DMS153 treated with DMSO at 0.1 percent for 48 hours (cell line): Measurements from ENCODE around the gene SMPD4.
"Not testable (repeated sequence)": the region's sequence is repeated elsewhere in the genome, so short reads cannot be mapped to it uniquely, and the experiment has no call there.

Experiments used
- DNase-seq: peaks from one replicate; lab custom pipeline; 2025; ENCODE audit not compliant: unreplicated experiment; lab: John Stamatoyannopoulos, UW

The SMPD4 gene, protein sequence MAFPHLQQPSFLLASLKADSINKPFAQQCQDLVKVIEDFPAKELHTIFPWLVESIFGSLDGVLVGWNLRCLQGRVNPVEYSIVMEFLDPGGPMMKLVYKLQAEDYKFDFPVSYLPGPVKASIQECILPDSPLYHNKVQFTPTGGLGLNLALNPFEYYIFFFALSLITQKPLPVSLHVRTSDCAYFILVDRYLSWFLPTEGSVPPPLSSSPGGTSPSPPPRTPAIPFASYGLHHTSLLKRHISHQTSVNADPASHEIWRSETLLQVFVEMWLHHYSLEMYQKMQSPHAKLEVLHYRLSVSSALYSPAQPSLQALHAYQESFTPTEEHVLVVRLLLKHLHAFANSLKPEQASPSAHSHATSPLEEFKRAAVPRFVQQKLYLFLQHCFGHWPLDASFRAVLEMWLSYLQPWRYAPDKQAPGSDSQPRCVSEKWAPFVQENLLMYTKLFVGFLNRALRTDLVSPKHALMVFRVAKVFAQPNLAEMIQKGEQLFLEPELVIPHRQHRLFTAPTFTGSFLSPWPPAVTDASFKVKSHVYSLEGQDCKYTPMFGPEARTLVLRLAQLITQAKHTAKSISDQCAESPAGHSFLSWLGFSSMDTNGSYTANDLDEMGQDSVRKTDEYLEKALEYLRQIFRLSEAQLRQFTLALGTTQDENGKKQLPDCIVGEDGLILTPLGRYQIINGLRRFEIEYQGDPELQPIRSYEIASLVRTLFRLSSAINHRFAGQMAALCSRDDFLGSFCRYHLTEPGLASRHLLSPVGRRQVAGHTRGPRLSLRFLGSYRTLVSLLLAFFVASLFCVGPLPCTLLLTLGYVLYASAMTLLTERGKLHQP

DNA sequence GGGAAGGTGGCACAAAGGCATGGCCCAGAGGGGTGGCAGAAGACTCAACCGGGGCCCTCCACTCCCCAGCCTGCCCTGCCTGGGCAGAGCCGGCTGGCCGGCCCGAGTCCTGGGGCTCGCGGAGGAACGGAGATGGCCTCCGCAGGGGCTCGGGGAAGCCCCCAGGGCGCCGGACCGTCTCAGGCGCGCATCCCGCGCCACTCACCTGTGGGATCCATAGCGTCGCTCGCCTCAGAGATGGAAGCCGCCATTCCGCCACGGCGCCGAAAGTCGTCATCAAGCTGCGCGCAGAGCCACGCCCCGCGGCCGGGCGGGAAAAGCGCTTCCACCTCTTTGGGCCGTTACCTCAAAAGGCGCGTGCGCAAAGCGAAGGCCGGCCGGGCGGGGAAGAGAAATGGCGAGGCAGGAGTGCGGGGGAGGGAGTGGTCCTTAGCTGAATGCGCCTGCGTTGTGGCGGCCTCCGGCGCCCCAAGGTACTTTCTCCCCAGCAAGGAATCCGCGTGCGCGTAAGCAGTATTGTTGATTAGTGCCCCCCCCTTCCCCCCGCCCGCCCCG lies at the start of gene SMPD4:
SMPD4 (minus strand) TSS at position 278 of the 555 bp plus-strand sequence. CDS start 5,010 bp downstream, outside the sequence.
- peak; percentile 87 for DNase-seq

DNA sequence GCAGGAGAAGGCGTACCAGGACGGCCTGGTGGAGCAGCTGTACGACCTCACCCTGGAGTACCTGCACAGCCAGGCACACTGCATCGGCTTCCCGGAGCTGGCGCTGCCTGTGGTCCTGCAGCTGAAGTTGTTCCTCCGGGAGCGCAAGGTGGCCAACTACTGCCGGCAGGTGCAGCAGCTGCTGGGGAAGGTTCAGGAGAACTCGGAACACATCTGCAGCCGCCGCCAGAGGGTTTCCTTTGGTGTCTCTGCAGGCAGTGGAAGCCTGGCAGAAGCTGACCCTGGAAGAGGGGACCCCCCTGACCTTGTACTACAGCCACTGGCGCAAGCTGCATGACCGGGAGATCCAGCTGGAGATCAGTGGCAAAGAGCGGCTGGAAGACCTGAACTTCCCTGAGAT lies 49.5 kb upstream of the SMPD4 start:
- not testable (repeated sequence) for DNase-seq

DNA sequence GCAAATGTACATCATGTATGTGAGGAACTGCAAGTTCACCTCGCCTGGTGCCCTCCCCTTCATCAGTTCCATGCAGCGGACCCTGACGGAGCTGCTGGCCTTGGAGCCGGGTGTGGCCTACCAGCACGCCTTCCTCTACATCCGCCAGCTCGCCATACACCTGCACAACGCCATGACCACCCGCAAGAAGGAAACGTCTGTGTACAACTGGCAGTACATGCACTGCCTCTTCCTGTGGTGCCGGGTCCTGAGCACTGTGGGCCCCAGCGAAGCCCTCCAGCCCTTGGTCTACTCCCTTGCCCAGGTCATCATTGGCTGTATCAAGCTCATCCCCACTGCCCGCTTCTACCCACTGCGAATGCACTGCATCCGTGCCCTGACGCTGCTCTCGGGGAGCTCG lies 49.0 kb upstream of the SMPD4 start:
- DNase-seq: not testable (repeated sequence)

DNA sequence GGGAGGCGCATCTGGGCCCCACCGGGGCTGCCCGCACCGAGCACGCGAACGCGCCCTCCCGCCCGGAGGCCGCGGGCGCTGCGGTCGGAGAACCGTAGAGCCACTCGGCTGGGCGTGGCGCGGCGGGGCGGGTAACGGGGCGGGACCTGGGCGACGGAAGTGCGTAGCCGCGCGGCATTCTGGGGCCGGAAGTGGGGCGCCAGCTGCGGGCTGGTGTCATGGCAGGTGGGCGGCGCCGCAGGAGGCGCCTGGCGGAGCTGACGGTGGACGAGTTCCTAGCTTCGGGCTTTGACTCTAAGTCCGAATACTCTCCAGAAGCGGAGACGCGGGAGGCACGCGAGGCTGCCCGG lies 47.7 kb upstream of the SMPD4 start:
- not testable (repeated sequence) for DNase-seq

DNA sequence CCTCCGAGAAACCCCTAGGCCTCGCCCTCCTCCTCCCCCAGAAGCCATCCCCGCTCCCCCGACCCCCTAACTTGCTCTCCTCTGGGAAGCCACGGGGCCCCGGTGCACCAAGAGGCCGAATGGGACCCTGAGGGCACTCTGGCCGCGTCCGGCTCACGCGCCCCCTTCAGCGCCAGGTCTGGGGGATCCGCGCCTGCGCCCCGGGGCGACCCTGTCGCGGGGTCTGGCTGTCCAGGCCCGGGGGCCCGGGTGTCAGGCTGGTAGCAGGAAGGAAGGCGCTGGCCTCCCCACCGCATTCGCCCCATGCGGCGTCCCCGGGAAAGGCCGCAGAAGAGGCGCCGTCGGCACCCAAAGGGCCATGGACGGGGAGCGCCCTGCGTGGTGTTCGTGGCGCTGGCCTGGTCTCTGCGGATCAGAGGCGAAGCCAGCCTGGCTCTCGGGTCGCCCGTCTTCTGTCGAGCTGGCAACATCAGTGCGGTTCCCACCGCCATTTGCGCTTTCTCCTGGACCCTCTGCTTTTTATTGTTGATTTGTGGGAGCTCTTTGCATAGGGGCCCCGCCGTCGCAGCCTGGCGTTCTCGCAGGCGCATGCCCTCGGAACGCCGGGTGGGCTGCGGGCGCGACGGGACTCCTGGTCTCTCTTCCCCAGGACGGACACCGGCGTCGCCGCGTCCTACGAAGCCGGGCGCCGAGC lies 47.2 kb upstream of the SMPD4 start:
- not testable (repeated sequence) for DNase-seq

DNA sequence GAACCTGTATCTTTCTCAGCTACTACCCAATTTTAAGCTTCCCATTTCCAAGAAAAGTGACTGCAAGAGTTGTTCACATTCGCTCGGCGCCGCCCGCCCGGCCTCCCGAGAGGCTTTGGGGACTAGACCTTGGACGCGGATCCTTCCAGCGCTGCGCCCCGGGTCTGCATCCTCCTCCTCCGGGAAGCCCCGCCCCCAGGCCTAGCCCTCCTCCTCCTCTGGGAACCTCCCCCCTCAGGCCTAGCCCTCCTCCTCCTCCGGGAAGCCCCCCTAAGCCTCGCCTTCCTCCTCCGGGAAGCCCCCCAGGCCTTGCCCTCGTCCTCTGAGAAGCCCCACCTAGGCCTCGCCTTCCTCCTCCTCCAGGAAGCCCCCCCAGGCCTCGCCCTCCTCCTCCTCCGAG lies 46.6 kb upstream of the SMPD4 start:
- not testable (repeated sequence) for DNase-seq

DNA sequence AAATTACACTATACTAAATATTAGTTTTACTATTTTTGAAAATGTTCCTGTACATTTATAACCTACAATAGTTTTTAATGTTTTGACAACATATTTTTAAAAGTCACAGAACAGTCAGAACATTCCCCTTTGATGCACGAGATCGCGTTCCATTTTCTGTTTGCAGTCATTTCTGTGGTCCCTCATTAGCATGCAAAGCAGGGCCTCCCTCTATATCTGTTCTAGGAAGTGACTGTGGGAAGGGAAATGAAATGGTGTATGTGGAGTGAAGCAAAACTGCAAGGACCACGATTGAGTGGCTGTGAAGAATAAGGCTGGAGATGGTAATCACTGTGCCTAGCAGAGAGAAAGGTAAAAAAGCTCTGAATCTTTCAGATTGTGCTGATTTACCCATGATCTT lies 41.1 kb upstream of the SMPD4 start:
- not testable (repeated sequence) for DNase-seq

DNA sequence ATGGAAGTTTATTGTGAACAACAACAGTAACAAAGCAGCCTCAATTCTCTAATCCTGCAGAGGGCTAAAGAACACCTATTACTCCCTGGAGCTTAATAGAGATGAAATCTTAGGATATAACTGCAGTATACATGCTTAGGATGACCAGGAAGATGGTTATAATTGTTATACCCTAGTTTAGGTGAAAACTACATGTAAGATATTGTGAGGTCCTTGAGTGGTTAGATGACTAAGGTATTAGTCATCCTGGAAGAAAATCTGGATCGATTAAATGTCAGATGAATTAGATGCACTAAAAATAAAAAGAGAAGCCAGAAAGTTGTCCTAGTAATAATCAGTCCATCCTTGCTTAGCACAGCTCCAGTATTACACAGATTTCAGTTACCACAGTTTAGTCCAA lies 39.1 kb upstream of the SMPD4 start:
- DNase-seq: not testable (repeated sequence)

DNA sequence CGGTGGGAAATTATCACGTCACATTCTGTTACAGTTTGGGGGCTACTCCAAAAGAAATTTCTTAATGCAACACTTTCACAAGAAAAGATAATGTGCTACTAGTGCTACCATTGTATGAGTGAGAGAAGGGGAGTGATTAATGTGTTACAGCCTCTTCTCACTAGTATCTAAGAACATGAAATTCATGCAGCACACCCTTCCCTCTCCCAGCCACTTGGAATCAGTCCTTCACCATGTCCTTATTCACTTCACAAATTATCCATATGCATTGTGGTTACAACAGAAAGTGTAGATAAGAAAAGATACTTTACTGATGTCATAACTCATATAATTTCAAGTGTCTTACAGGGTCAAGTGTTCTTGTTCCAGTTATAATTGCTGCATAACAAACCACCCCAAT lies 37.7 kb upstream of the SMPD4 start:
- DNase-seq: not testable (repeated sequence)

DNA sequence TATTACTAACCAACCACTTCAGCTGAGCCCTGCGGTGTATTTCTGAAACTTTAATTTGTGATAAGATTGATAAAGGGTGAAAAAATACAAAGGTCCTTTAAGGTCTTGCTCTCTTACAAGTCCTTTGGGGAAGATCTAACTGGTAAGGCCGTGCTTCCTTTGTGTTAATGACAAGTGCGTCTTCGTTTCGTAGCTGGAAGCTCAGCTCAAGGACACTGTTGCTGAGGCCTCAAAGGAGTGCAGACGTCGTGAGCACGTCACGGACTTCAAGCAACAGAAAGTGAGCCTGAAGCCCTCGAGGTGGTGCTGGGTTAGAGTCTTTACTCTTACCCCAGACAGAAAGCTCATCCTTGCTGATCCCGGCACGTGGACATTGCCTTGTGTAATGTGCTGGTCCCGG lies 25.6 kb upstream of the SMPD4 start:
- not testable (repeated sequence) for DNase-seq

DNA sequence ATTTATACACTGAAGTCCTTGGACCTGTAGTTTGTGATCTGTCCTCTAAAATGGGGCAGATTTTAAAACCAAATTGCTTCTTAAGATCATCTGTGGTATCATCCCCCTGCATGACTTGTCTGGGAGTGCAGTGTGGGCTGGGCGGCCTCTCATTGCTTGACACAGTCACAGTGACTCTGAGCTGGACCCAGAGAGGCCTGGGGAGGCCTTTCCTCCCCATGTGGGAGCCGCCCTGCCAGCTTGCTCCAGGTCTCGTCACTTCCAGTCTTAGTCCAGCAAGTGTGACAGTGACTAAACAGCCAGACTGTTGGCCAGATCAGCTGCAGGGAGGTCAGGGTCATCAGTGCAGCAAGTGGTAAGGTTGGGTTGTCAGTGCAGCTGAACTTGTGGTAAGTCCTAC lies 21.7 kb upstream of the SMPD4 start:
- not testable (repeated sequence) for DNase-seq

DNA sequence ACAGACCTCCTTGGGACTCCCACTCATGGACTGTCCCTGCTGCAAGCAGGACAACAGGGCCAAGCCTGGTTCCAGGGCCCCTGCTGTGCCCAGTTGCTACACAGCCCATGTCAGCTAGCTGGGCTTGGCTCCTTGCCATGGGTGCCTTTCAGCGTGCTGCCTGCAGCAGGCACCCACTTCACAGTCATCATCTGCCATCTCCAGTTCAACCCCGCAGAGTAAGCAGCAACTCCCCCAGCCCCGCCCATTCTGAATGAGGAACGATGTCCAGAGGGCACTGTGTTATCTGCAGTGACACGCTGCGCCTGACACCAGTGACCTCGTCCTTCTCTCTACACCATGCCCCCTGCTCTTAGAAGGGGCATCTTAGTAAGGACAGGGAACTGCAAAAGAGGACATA lies 21.1 kb upstream of the SMPD4 start:
- DNase-seq: not testable (repeated sequence)

DNA sequence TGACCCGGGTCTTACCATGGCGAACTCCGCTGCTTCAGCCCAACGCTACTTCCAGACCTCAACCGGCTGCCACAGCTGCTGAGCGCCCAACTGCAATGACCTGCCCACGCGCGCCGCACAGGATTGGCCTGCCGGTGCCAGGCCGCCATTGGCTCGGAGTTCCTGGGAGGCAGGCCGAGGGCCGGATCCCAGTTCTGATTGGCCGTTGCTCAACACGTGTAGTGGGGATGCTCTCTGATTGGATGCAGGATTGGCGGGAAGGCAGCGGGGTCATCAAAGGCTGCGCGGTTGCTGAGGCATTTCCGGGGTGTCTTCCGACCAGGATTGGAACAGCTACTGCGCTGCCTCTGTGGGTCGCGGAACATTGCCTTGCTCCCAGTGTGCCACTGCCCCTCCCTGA lies 16.9 kb upstream of the SMPD4 start, which contains the start of gene TUBA3E:
TUBA3E (minus strand) TSS at position 97 of the 400 bp plus-strand sequence; CDS start at position 18, 79 bp downstream.
- DNase-seq: no peak

DNA sequence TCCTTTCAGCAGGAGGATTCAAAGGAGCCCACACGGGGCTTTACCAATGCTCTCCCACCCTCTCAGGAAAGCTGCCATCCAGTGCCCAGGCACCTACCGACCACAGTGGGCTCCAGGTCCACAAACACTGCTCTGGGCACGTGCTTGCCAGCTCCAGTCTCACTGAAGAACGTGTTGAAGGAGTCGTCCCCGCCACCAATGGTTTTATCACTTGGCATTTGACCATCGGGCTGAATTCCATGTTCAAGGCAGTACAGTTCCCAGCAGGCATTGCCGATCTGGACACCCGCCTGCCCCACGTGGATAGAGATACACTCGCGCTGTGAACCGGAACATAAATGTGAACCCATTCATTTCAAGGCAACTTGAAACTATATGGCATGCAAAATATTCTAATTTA lies 14.7 kb upstream of the SMPD4 start:
- not testable (repeated sequence) for DNase-seq

DNA sequence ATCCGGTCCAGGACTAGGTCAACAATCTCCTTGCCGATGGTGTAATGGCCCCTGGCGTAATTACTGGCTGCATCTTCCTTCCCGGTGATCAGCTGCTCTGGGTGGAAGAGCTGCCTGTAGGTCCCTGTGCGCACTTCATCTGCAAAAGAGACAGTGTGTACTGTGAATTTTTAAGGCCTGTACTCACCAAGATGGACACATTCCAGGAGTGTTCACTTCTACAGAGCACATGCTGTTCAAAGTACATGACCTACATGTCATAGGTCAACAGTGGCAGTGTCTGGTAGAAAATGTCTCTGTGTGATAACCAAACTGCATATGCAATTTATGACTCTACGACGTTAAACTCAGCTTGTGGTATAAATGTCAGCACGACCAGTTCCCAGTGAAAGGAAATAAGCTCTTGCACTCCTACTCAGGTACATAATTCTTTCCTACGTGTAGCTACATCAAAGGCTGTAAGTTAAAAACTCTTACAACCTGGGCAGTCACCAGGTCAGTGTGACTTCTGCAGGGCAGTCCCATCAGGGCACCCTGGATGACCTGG lies 13.8 kb upstream of the SMPD4 start:
- DNase-seq: not testable (repeated sequence)

DNA sequence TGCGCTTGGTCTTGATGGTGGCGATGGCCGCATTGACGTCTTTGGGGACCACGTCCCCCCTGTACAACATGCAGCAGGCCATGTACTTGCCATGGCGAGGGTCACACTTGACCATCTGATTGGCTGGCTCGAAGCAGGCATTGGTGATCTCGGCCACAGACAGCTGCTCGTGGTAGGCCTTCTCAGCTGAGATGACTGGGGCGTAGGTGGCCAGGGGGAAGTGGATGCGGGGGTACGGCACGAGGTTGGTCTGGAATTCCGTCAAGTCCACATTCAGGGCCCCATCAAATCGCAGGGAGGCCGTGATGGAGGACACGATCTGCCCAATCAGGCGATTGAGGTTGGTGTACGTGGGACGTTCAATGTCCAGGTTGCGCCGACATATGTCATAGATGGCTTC lies 12.4 kb upstream of the SMPD4 start:
- not testable (repeated sequence) for DNase-seq

DNA sequence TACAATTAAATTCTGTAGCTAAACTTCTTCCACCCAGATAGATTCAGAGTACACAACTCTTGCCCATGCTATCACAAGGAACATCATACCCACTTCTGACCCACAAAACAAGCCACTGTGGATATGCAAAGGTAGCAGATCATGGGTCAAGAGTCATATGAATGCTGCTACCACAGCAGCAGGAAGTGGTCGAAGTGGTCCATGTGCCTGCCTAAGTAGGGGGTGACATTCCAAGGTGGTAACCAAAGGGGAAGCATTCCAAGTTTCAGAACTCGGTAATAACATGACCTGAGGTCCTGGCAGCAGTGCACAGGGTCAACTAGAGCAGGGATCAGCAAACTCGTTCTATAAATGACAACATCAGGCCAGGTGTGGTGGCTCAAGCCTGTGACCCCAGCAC lies 11.0 kb upstream of the SMPD4 start:
- DNase-seq: not testable (repeated sequence)

DNA sequence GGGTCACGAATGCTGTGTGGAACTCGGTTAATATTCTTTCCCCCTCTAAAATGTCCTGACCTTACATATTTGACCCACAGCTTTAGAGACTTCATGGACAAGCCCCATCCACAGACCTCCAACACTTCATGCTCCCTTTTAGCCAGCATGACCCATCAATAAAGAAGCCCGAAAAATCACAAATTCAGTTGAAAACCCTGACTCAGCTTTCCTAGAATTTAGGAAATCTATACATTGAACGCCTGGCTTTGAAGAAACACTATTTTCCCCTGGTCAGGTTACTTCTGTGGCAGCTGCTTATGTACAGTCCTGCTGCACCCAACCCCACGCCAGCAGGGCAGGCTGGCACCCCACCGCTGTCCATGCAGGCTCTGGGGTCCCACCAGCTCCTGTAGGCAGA lies 9.9 kb upstream of the SMPD4 start:
- DNase-seq: not testable (repeated sequence)

DNA sequence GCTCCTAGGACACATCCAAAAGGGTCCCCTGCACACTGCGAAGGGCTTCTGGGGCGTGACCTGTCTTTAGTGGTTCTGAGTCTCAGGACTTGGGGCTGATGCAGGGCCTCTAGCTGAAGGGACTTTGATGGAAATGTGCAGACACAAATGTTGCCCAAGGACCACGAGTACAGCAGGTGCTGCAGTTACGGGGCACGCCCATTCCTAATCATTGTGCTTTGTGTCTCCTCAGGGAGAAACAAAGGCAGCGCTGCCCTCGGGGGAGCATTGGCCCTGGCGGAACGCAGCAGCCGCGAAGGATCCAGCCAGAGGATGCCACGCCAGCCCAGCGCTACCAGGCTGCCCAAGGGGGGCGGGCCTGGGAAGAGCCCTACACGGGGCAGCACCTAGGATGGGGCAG lies 8.8 kb upstream of the SMPD4 start:
- DNase-seq: no peak

DNA sequence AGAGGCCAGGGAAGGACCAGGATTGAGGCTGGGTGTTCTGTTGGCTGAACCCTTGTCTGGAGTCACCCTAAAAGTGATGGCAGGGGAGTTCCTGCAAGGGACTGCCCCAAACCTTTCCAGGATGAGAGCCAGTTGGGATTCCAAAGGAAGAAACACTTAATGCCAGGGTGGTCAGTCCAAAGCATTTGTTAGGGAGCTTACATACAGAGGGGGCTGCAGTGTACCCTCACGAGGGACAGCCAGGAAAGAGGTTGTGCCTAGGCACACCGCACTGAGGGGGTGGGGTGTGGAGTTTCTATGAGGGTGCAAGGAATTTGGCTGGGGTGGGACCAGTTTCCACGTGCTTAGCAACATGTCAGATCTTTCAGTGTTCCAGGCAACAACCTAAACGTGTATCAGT lies 7.6 kb upstream of the SMPD4 start:
- not testable (repeated sequence) for DNase-seq
